GM23338 (cell line): ENCODE results near the gene WDR31.

Experiments used
- CREB1 ChIP-seq: fragments of 250-450 bp; sonication (Bioruptor Pico); IDR thresholded peaks from 2 replicates; pipeline ENCODE4 v1.5.0; 2020; ENCODE audit warnings: low read depth, mild to moderate bottlenecking, moderate library complexity
- CTCF ChIP-seq, 2 experiments: fragments of 200-600 bp in 1 of 2; sonication (generic) in 1 of 2; conservative IDR thresholded peaks; 2 replicates each; pipeline versions ENCODE4 v1.5.1 to v1.6.1; 2016 to 2017; ENCODE audit warnings: antibody characterized with exemption in 2 of 2, low read depth in 2 of 2, mild to moderate bottlenecking in 2 of 2, moderate library complexity in 1 of 2
- EZH2phosphoT487 ChIP-seq: fragments of 200-600 bp; sonication (generic); IDR thresholded peaks from one replicate; pipeline ENCODE4 v1.8.1; 2018; ENCODE audit warnings: antibody characterized with exemption; ENCODE audit not compliant: unreplicated experiment
- POLR2AphosphoS5 ChIP-seq: IDR thresholded peaks from 2 replicates; pipeline ENCODE4 v1.6.1; 2016; ENCODE audit warnings: antibody characterized with exemption, low read depth

- TF ChIP-seq POLR2AphosphoS5, result no peak
- TF ChIP-seq CTCF (conservative IDR thresholded peaks at IDR 0.05; ENCODE audit: low read depth in 2 of 2), result no peak
- no peak for TF ChIP-seq CREB1 (CRISPR knock-in tag)
- TF ChIP-seq EZH2phosphoT487, result no peak
Observed at GRCh38 chr9:113322671-113323070, 17.4 kb downstream of the WDR31 start.
